Adrenal gland (tissue), 5 donors: ENCODE data around the gene IMP3.

Experiments
- CTCF ChIP-seq, 6 experiments: fragments of 450-650 bp in 4 of 6; fragments of 200-600 bp in 2 of 6; sonication (generic) in 1 of 6; IDR thresholded peaks; 1 replicate in 5 of 6; 2 replicates in 1 of 6; pipeline versions ENCODE4 v1.5.1 to v1.8.0; 2016 to 2021; ENCODE audit warnings: antibody characterized with exemption in 6 of 6, mild to moderate bottlenecking in 2 of 6, moderate library complexity in 1 of 6
- POLR2A ChIP-seq, 2 donors: fragments of 450-650 bp; IDR thresholded peaks; one replicate each; pipeline ENCODE4 v1.6.1; 2017; ENCODE audit warnings: antibody characterized with exemption in 2 of 2, mild to moderate bottlenecking in 2 of 2, moderate library complexity in 1 of 2
- donor health status: DM: no; HTN: no; CAD: no.

- no peak for TF ChIP-seq CTCF (IDR thresholded peaks at IDR 0.05)
- no peak for TF ChIP-seq POLR2A (IDR thresholded peaks at IDR 0.05)
These were observed 6.3 kb upstream of the IMP3 start for GRCh38 chr15:75646112-75646943.
